Subcutaneous abdominal adipose tissue (tissue), 5 donors: Measurements from ENCODE around the gene TRIOBP.

Experiments
- H3K27ac ChIP-seq: one replicate; pipeline ENCODE4 v1.7.0; 2013; ENCODE audit warnings: low read depth, mild to moderate bottlenecking, inconsistent platforms, low read length, moderate library complexity
- H3K27me3 ChIP-seq, 5 donors: one replicate each; pipeline ENCODE4 v1.7.0; 2013; ENCODE audit warnings: low read length in 5 of 5, inconsistent platforms in 1 of 5; ENCODE audit not compliant: control insufficient read depth in 5 of 5, insufficient read depth in 4 of 5
- H3K36me3 ChIP-seq, 5 donors: one replicate each; pipeline ENCODE4 v1.7.0; 2013; ENCODE audit warnings: low read length in 5 of 5; ENCODE audit not compliant: control insufficient read depth in 5 of 5, insufficient read depth in 5 of 5
- H3K4me1 ChIP-seq, 5 donors: one replicate each; pipeline ENCODE4 v1.7.0; 2013; ENCODE audit warnings: low read length in 5 of 5, mild to moderate bottlenecking in 3 of 5, moderate library complexity in 1 of 5; ENCODE audit not compliant: control insufficient read depth in 5 of 5, insufficient read depth in 5 of 5
- H3K4me3 ChIP-seq, 5 donors: one replicate each; pipeline ENCODE4 v1.7.0; 2013; ENCODE audit warnings: low read length in 5 of 5, low read depth in 1 of 5
- H3K9ac ChIP-seq, 5 donors: one replicate each; pipeline ENCODE4 v1.7.0; 2013; ENCODE audit warnings: low read length in 5 of 5, mild to moderate bottlenecking in 4 of 5, moderate library complexity in 3 of 5
- H3K9me3 ChIP-seq, 5 donors: one replicate each; pipeline ENCODE4 v1.7.0; 2013; ENCODE audit warnings: low read length in 5 of 5; ENCODE audit not compliant: control insufficient read depth in 5 of 5
- donor health status: healthy.
- donor health status: healthy.
- donor health status: healthy.
- donor health status: healthy.
- donor health status: healthy.

TRIOBP gene

DNA sequence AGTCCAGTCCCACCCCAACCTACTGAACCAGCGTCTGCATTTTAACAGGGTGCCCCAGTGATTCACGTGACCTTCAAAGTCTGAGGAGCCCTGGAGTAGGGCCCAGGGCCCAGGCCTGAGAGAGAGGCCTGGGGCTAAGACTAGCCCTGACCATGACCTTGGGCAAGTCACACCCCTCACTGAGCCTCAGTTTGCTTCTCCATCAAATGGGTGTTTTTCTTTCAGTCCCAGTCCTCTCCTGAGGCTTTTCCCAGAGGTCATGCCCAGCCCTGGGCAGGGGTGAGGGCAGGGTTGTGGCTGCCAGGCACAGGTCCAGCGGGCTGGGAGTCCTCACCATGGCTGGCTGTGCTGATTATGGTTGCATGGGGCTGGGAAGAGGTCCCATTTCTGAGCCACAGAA, 77.9 kb downstream of the TRIOBP start:
- H3K9me3 ChIP-seq, result no peaks in the 10 kb centered on the region
- H3K27me3 ChIP-seq, result no peaks in the 10 kb centered on the region
- no peak overlapping the region for H3K4me3 ChIP-seq
- H3K36me3 ChIP-seq, result peaks cover 0 to 50% (median 41%) of the 10 kb centered on the region in 5 donors
- H3K27ac ChIP-seq, result no peak overlapping the region
- H3K9ac ChIP-seq, result no peak overlapping the region
- H3K4me1 ChIP-seq, result peaks cover 5 to 24% (median 19%) of the 10 kb centered on the region in 5 donors

GRCh38 chr22:37775785-37776638, 79.2 kb downstream of the TRIOBP start:
- H3K4me3 ChIP-seq, result no peak overlapping the region
- H3K27me3 ChIP-seq, result no peaks in the 10 kb centered on the region
- H3K9ac ChIP-seq, result peak overlapping the region in 1 of 5 donors; percentile 49
- peaks cover 0 to 42% (median 39%) of the 10 kb centered on the region in 5 donors for H3K36me3 ChIP-seq
- no peaks in the 10 kb centered on the region for H3K9me3 ChIP-seq
- H3K4me1 ChIP-seq, result peaks cover 5 to 29% (median 22%) of the 10 kb centered on the region in 5 donors
- no peak overlapping the region for H3K27ac ChIP-seq

- H3K27ac ChIP-seq, result no peak overlapping the region
- no peak overlapping the region for H3K9ac ChIP-seq
- H3K4me1 ChIP-seq, result peaks cover 5 to 29% (median 22%) of the 10 kb centered on the region in 5 donors
- H3K27me3 ChIP-seq, result no peaks in the 10 kb centered on the region
- H3K4me3 ChIP-seq, result no peak overlapping the region
- H3K36me3 ChIP-seq, result peaks cover 0 to 36% (median 33%) of the 10 kb centered on the region in 5 donors
- no peaks in the 10 kb centered on the region for H3K9me3 ChIP-seq
These were observed 79.8 kb downstream of the TRIOBP start for GRCh38 chr22:37776639-37777005.

DNA sequence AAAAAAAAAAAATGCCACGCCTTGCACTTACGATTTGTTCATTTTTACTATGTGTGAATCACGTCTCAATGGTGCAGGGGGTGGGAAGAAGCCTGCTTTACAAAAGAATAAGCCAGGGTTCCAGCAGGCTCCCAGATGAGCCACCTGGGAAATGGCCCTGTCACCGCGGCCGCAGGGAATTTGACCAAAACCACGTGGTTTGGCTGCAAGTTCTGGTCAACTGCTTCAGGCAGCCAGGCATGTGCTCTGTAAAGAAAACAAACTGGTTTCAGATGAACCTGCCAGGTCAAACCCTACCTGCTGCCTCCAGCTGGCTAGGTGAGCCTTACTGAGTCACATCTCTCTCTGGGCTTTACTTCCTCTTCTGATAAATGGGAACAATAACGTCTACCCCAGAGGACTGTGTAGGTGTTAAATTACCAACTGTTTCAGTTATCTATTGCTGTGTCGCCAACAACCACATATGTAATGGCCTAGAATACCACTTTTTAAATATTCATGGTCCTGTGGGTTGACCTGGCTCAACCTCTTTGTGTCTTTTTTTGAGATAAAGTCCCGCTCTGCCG, 80.4 kb downstream of the TRIOBP start:
- Histone ChIP-seq H3K36me3 (peaks cover 0 to 30% (median 27%) of the 10 kb centered on the region in 5 donors), H3K4me3 (peak overlapping the region in 1 of 5 donors; percentile 39), H3K27ac (no peak overlapping the region), H3K4me1 (peaks cover 5 to 29% (median 22%) of the 10 kb centered on the region in 5 donors), H3K9ac (peak overlapping the region in 1 of 5 donors; percentile 35), H3K27me3 (no peaks in the 10 kb centered on the region), H3K9me3 (no peaks in the 10 kb centered on the region)

GRCh38 chr22:37778370-37779009, 81.6 kb downstream of the TRIOBP start:
- Histone ChIP-seq H3K27me3 (no peaks in the 10 kb centered on the region), H3K9ac (no peak overlapping the region), H3K27ac (no peak overlapping the region), H3K4me3 (no peak overlapping the region), H3K36me3 (peaks cover 0 to 17% (median 14%) of the 10 kb centered on the region in 5 donors), H3K4me1 (peaks cover 5 to 29% (median 22%) of the 10 kb centered on the region in 5 donors), H3K9me3 (no peaks in the 10 kb centered on the region)

- H3K36me3 ChIP-seq, result no peaks in the 10 kb centered on the region
- H3K27me3 ChIP-seq, result peaks cover 0 to 4% (median 0%) of the 10 kb centered on the region in 5 donors
- H3K4me3 ChIP-seq, result no peak overlapping the region
- no peaks in the 10 kb centered on the region for H3K9me3 ChIP-seq
- no peak overlapping the region for H3K27ac ChIP-seq
- H3K9ac ChIP-seq, result no peak overlapping the region
- H3K4me1 ChIP-seq, result peaks cover 4 to 20% (median 17%) of the 10 kb centered on the region in 5 donors
These were observed 84.7 kb downstream of the TRIOBP start for GRCh38 chr22:37781434-37782059.

GRCh38 chr22:37782340-37783168, 85.7 kb downstream of the TRIOBP start:
- H3K36me3 ChIP-seq, result no peaks in the 10 kb centered on the region
- H3K27ac ChIP-seq, result no peak overlapping the region
- no peaks in the 10 kb centered on the region for H3K9me3 ChIP-seq
- H3K4me1 ChIP-seq, result peaks cover 0 to 10% (median 7%) of the 10 kb centered on the region in 5 donors
- H3K27me3 ChIP-seq, result peaks cover 0 to 4% (median 0%) of the 10 kb centered on the region in 5 donors
- no peak overlapping the region for H3K9ac ChIP-seq
- H3K4me3 ChIP-seq, result no peak overlapping the region

DNA sequence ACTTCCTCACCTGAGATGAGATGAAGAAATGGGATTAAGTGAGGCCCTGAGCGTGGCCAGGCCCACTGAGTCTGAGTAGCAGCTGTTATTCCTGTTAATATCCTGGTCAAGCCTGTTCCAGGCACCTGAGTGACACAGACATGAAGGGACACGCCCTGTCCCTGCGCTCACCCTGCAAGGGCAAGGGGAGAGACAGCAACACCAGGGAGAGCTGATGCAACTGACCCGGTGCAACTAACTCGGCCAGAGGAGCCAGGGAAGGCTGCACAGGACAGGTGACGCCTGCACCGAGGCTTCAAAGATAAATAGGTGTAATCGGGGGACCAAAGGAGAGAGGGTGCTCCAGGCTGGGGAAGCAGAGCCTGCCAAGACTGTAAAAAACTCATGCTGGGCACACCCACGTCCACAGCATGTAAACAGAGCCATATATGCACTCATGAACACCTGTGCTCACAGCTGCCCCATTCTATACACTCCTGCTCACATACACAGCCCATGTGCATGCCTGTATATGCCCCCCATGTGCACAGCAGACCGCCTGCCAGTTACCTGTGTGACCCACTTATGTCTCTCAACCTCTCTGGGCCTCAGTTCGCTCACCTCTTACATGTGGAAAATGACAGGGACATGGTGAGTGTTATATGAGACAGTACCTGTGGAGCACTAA, 88.1 kb downstream of the TRIOBP start:
- Histone ChIP-seq H3K27ac (no peak overlapping the region), H3K4me1 (peaks cover 0 to 3% (median under 1%) of the 10 kb centered on the region in 5 donors), H3K27me3 (peaks cover 0 to 4% (median 0%) of the 10 kb centered on the region in 5 donors)

DNA sequence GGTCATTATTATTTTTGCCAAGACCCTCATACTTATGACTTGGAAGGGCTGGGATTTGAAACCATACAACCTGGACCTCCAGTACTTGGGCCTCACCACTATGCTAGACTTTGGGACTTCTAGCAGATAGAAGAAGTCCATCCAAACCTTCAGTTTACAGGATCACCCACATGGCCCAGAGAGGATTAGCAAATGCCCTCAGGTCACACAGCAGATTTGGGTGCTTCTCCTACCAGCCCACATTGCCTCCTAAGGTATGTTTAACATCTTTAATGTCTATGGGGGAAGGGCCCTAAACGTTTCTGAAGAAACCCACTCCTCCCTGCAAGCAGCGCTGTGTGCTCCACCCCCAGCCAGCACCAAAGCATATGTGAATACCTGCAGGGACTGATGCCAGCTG, 93.4 kb downstream of the TRIOBP start:
- Histone ChIP-seq H3K9ac (no peak overlapping the region), H3K27ac (no peak overlapping the region), H3K27me3 (peaks cover 0 to 3% (median 0%) of the 10 kb centered on the region in 5 donors), H3K9me3 (no peaks in the 10 kb centered on the region), H3K4me3 (no peak overlapping the region), H3K36me3 (no peaks in the 10 kb centered on the region), H3K4me1 (peaks cover 0 to 3% (median 0%) of the 10 kb centered on the region in 5 donors)

More for the DNA sequence above, 88.1 kb downstream of the TRIOBP start:
- Histone ChIP-seq H3K9ac (no peak overlapping the region), H3K4me3 (no peak overlapping the region), H3K36me3 (no peaks in the 10 kb centered on the region), H3K9me3 (no peaks in the 10 kb centered on the region)
